GM19463 (cell line): ENCODE data around the gene LAG3.

Experiments
- ATAC-seq: cut with Tn5 transposase; IDR thresholded peaks from one replicate; pipeline ENCODE4 v1.9.1; 2021; ENCODE audit warnings: mild to moderate bottlenecking, moderate library complexity; ENCODE audit not compliant: unreplicated experiment

The LAG3 gene

GRCh38 chr12:6752921-6753771, 19.2 kb upstream of the LAG3 start, which contains the start of gene MLF2:
MLF2 (minus strand) TSS chr12:6753141; CDS start chr12:6752334, 807 bp downstream.
- peak; percentile 83 for ATAC-seq

- no peak for ATAC-seq
Measured at GRCh38 chr12:6753772-6754356, 18.5 kb upstream of the LAG3 start.

GRCh38 chr12:6754411-6754810, 17.9 kb upstream of the LAG3 start:
- no peak for ATAC-seq

GRCh38 chr12:6757028-6757690, 15.2 kb upstream of the LAG3 start:
- ATAC-seq: no peak

- ATAC-seq: no peak
Measured at GRCh38 chr12:6758506-6759095, 13.7 kb upstream of the LAG3 start.

GRCh38 chr12:6759741-6760140, 12.6 kb upstream of the LAG3 start:
- no peak for ATAC-seq

- ATAC-seq: no peak
Measured at GRCh38 chr12:6763380-6763779, 8.9 kb upstream of the LAG3 start.

- ATAC-seq: peak; percentile 81
Measured at GRCh38 chr12:6764011-6764828, 8.1 kb upstream of the LAG3 start.

- no peak for ATAC-seq
Measured at GRCh38 chr12:6765048-6765633, 7.2 kb upstream of the LAG3 start.

GRCh38 chr12:6765634-6766581, 6.4 kb upstream of the LAG3 start, which contains the start of gene PTMS:
PTMS (plus strand) TSS chr12:6766363; CDS start chr12:6766706, 343 bp downstream.
- peak; percentile 18 for ATAC-seq

GRCh38 chr12:6766651-6767349, 5.5 kb upstream of the LAG3 start:
- peak; percentile 52 for ATAC-seq

GRCh38 chr12:6767353-6768319, 4.7 kb upstream of the LAG3 start:
- no peak for ATAC-seq

GRCh38 chr12:6768437-6768914, 3.8 kb upstream of the LAG3 start:
- ATAC-seq: no peak

GRCh38 chr12:6768990-6769389, 3.3 kb upstream of the LAG3 start:
- ATAC-seq: no peak

- ATAC-seq: no peak
Measured at GRCh38 chr12:6769666-6770065, 2.7 kb upstream of the LAG3 start.

- no peak for ATAC-seq
Measured at GRCh38 chr12:6770094-6770493, 2.2 kb upstream of the LAG3 start.

- ATAC-seq: no peak
Measured at GRCh38 chr12:6770600-6770999, 1.7 kb upstream of the LAG3 start.
